K562 (cell line): ENCODE measurements around the gene GIT2. TPM values are rescaled to one million over a fixed set of nuclear protein-coding genes. Genes with fewer than 3 reads are reported as not detected.

Experiments used
- ATAC-seq: fragments of 200-7000 bp; cut with Tn5 transposase; 3 replicates; pipeline ENCODE4 v1.9.1; 2020; ENCODE audit warnings: moderate library complexity
- BruUV-seq: library from RNA; stranded (reverse); fragments of 400-500 nt; replicated peaks from 2 replicates; lab custom pipeline; 2021; lab: Mats Ljungman, UMichigan
- CTCF ChIA-PET: fragments of 300-600 bp; formaldehyde crosslinking; extraction: SDS; loops from one replicate; lab custom pipeline; 2021; ENCODE audit warnings: low intra/inter-chr PET ratio; lab: Yijun Ruan, JAX
- POLR2A ChIA-PET: fragments of 300-600, 350-650 bp; sonication (Branson Sonifier 250); formaldehyde crosslinking; extraction: SDS; loops from one replicate; lab custom pipeline; 2021; ENCODE audit warnings: antibody characterized with exemption, inconsistent platforms; lab: Yijun Ruan, JAX
- DNase-seq, 4 experiments: peaks; one replicate each; pipeline versions ENCODE4 v3.0.0 to v3.0.0-alpha.2; 2011 to 2018; ENCODE audit warnings: low spot score in 3 of 4, mixed read lengths in 3 of 4; ENCODE audit errors: extremely low read depth in 1 of 4
- FAIRE-seq: peaks from 2 replicates; lab custom pipeline; 2011; peaks lifted over from hg19 to GRCh38; lab: Jason Lieb, UNC
- H2AFZ ChIP-seq: 2 replicates; pipeline ENCODE4 v1.6.0; 2011; ENCODE audit warnings: low read depth, low read length, control low read depth, inconsistent platforms
- H3K27ac ChIP-seq: fragments of 200-600 bp; 3 replicates; pipeline ENCODE4 v1.8.0; 2011; ENCODE audit warnings: low read depth, mild to moderate bottlenecking, control low read depth, inconsistent platforms, low read length, moderate library complexity, mixed read lengths; ENCODE audit errors: extremely low read depth
- H3K27me3 ChIP-seq, 2 experiments: fragments of 300-600 bp in 1 of 2; 2 replicates in 1 of 2; 3 replicates in 1 of 2; pipeline versions ENCODE4 v1.6.0 to v1.8.0; 2011; ENCODE audit warnings: inconsistent platforms in 2 of 2, low read length in 2 of 2, mild to moderate bottlenecking in 1 of 2, mixed read lengths in 1 of 2, moderate library complexity in 1 of 2; ENCODE audit not compliant: control insufficient read depth in 2 of 2, insufficient read depth in 2 of 2
- H3K36me3 ChIP-seq: fragments of 300-600 bp; 3 replicates; pipeline ENCODE4 v1.8.0; 2011; ENCODE audit warnings: mild to moderate bottlenecking, low read length, inconsistent platforms; ENCODE audit not compliant: control insufficient read depth, insufficient read depth
- H3K4me1 ChIP-seq, 2 experiments: fragments of 200-600 bp in 1 of 2; replicated peaks in 1 of 2; 2 replicates in 1 of 2; 3 replicates in 1 of 2; pipeline versions ENCODE4 v1.5.1 to v1.8.0; 2011; ENCODE audit warnings: inconsistent platforms in 2 of 2, low read length in 2 of 2, mild to moderate bottlenecking in 1 of 2, mixed read lengths in 1 of 2, moderate library complexity in 1 of 2; ENCODE audit not compliant: control insufficient read depth in 2 of 2, insufficient read depth in 2 of 2
- H3K4me2 ChIP-seq: 2 replicates; pipeline ENCODE4 v1.6.1; 2011; ENCODE audit warnings: low read length, control low read depth, inconsistent platforms, mixed read lengths; ENCODE audit not compliant: insufficient read depth
- H3K4me3 ChIP-seq: fragments of 200-600 bp; sonication (generic), shearing (Covaris generic); 2 replicates; pipeline ENCODE4 v1.5.1; 2016; ENCODE audit warnings: control low read depth, inconsistent platforms
- H3K79me2 ChIP-seq: fragments of 200-600 bp; 3 replicates; pipeline ENCODE4 v1.8.0; 2011; ENCODE audit warnings: low read length, inconsistent platforms; ENCODE audit not compliant: control insufficient read depth, insufficient read depth
- H3K9ac ChIP-seq, 2 experiments: 2 replicates each; pipeline versions ENCODE4 v1.6.0 to v1.6.1; 2011; ENCODE audit warnings: low read depth in 2 of 2, low read length in 2 of 2, control low read depth in 1 of 2, inconsistent platforms in 1 of 2, mild to moderate bottlenecking in 1 of 2, mixed read lengths in 1 of 2; ENCODE audit not compliant: insufficient read depth in 1 of 2
- H3K9me1 ChIP-seq: one replicate; pipeline ENCODE4 v1.6.0; 2011; ENCODE audit warnings: inconsistent platforms, mild to moderate bottlenecking, low read length, moderate library complexity; ENCODE audit not compliant: control insufficient read depth, insufficient read depth
- H3K9me3 ChIP-seq: replicated peaks from 2 replicates; pipeline ENCODE4 v1.5.1; 2011; ENCODE audit warnings: low read depth, low read length, inconsistent platforms; ENCODE audit not compliant: control insufficient read depth, insufficient read depth
- H4K20me1 ChIP-seq: replicated peaks from 2 replicates; pipeline ENCODE4 v1.6.1; 2011; ENCODE audit warnings: low read length, inconsistent platforms, mixed read lengths; ENCODE audit not compliant: control insufficient read depth, insufficient read depth
- ARHGAP35 ChIP-seq: fragments of 450-650 bp; IDR thresholded peaks from 2 replicates; pipeline ENCODE4 v1.6.1; 2018; ENCODE audit not compliant: partially characterized antibody
- PRDM10 ChIP-seq: fragments of 450-650 bp; IDR thresholded peaks from 2 replicates; pipeline ENCODE4 v1.6.1; 2018; ENCODE audit not compliant: partially characterized antibody
- STAT6 ChIP-seq: sonication (generic); formaldehyde crosslinking; IDR thresholded peaks from 2 replicates; pipeline ENCODE4 v1.8.1; 2023; ENCODE audit warnings: mild to moderate bottlenecking, missing genetic modification reagents
- USF2 ChIP-seq: sonication (generic); formaldehyde crosslinking; IDR thresholded peaks from 2 replicates; pipeline ENCODE4 v1.5.0; 2020; ENCODE audit warnings: missing genetic modification reagents
- ZNF512 ChIP-seq: IDR thresholded peaks from 2 replicates; pipeline ENCODE4 v1.6.1; 2016; ENCODE audit warnings: missing genetic modification characterization, missing compliant biosample characterization
- WGBS: fragments of 100-300 bp; shearing (Covaris generic); methylation state at CpG from one replicate; pipeline ENCODE4 v1.1.6; 2016; ENCODE audit warnings: low coverage, mixed read lengths; ENCODE audit not compliant: insufficient coverage; ENCODE audit errors: missing lambda C conversion rate; 5-methylcytosine and 5-hydroxymethylcytosine counted together
- in situ Hi-C: fragments of 300-500 bp; cut with MboI; formaldehyde crosslinking; loops from 4 replicates; pipeline ENCODE4 v1.15.0; 2018; ENCODE audit warnings: inconsistent platforms, mixed read lengths
- intact Hi-C: fragments of 100-400 bp; cut with micrococcal nuclease; formaldehyde crosslinking; loops from 2 replicates; pipeline ENCODE4 v1.14.2; 2022
- polyA plus RNA-seq, 8 experiments: library from polyadenylated mRNA; depleted of rRNA in 4 of 8; stranded (reverse) in 5 of 8; unstranded in 3 of 8; fragments of >200 nt; fragmentation: Nextera tagmentation in 2 of 8; fragmentation: Illumina TruSeq in 1 of 8; extraction: Ambion mirVana in 2 of 8; extraction: Trizol in 1 of 8; gene quantifications; 2 replicates each; pipeline versions ENCODE4 v1.2.1 to v1.2.3, GENCODE V29; 2011 to 2014; ENCODE audit warnings: inconsistent platforms in 1 of 8, missing spikeins in 1 of 8
- total RNA-seq, 7 experiments: library from RNA; depleted of rRNA in 6 of 7; stranded (reverse); fragments of >200 nt in 6 of 7; fragmentation: Illumina TruSeq in 2 of 7; extraction: Trizol in 2 of 7; gene quantifications; 2 replicates each; pipeline versions ENCODE4 v1.2.1 to v1.2.3, GENCODE V29; 2011 to 2021; ENCODE audit warnings: low replicate concordance in 1 of 7

Gene GIT2
- total and polyA plus RNA-seq, 9 of the 15 experiments (the other 6 are each of a cell fraction or from before 2014, with no cell fraction given), result 4.0 to 30.4 (median 23.5) TPM

- Histone ChIP-seq H3K9ac (no peak overlapping the region), H3K27me3 (no peaks in the 10 kb centered on the region), H3K9me1 (no peaks in the 10 kb centered on the region), H3K9me3 (no peaks in the 10 kb centered on the region), H3K27ac (no peak overlapping the region), H3K4me3 (no peak overlapping the region), H4K20me1 (no peaks in the 10 kb centered on the region), H3K79me2 (no peaks in the 10 kb centered on the region), H3K36me3 (peaks cover 55% of the 10 kb centered on the region; the same call in 2 of the 3 replicates), H3K4me1 (no peaks in the 10 kb centered on the region), H3K4me2 (no peak overlapping the region), H2AFZ (no peak overlapping the region)
- intact Hi-C loops, result no loop called here
- DNase-seq, result peak in 2 of 4 experiments; percentile 20 to 35
- ATAC-seq, result no peak
- peak; percentile 62 for FAIRE-seq
- no TSS peak for BruUV-seq
- in situ Hi-C loops, result no loop called here
- CTCF ChIA-PET, result no interaction called here
- WGBS, result 64% methylated on average over 8 of the region's 8 CpGs
- TF ChIP-seq PRDM10, result no peak
- TF ChIP-seq ARHGAP35, result no peak
- TF ChIP-seq STAT6 (CRISPR knock-in tag), result no peak
- no peak for TF ChIP-seq USF2
- no peak for TF ChIP-seq ZNF512 (tag)
- POLR2A ChIA-PET, result interaction anchor here (0.6 to 1.5 kb wide), 3 partner anchors 9 to 41 kb away, joined by 3 to 5 read pairs (median 4); no protein-coding TSS in a partner anchor
Observed at GRCh38 chr12:109967383-109968031, 28.7 kb downstream of the GIT2 start.
